ENCODE data around the gene NMUR1. TPM values are rescaled to one million over a fixed set of nuclear protein-coding genes. Genes with fewer than 3 reads are reported as not detected.

NMUR1 gene
- total RNA-seq, 1 donor from 2014 or later = not detected

DNA sequence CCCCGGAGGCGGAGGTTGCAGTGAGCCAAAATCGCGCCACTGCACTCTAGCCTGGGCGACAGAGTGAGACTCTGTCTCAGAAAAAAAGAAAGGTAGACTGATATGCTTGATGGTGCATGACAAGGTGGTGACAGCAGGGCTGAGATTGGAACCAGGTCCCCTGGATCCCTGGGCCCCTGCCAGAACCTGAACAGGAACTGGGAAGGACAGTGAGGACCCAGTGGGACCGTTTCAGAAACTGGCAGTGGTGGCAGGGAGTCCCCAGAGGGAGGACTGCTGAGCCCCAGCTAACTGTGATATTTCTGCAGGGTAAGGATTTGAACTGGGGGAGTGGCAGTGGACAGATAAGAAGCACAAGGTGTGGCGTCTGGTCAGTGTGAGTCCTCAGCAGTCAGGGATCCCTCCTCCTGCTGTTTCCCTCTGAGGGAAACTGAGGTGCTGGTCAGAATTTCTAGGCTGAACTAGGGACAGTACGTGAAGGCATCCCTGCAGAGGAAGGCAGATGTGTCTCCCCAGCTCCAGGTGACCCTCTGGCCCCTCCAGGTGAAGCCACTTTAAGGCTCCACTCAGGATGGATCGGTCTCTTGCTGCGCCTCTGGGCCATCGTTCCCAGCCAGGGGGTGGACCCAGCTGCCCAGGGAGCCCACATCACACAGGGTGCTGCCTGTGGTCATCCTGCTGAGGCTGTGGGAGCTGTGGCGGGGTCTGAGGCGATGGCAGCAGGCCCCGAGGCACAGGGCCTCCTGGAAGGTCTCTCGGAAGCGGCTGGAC lies 5.6 kb downstream of the NMUR1 start:
- H3K4me2 ChIP-seq (ENCODE audit: low read length) = no peak overlapping the region
- H3K4me3 ChIP-seq (ENCODE audit: insufficient read depth, low read depth, low read length) = no peak overlapping the region
- no peaks in the 10 kb centered on the region for H3K9me3 ChIP-seq (ENCODE audit: insufficient read depth, low read depth, low read length)
- no peak overlapping the region for H3K9ac ChIP-seq (ENCODE audit: low read length)
- Mint-ChIP-seq H3K4me1 (ENCODE audit: low read depth, unreplicated experiment) (no peaks in the 10 kb centered on the region), H3K4me3 (ENCODE audit: unreplicated experiment) (no peak overlapping the region), H3K36me3 (ENCODE audit: low read depth, unreplicated experiment) (peaks cover 2% of the 10 kb centered on the region), H3K27me3 (ENCODE audit: low read depth, unreplicated experiment) (peaks cover 66% of the 10 kb centered on the region), H3K27ac (ENCODE audit: unreplicated experiment) (no peak overlapping the region), H3K9me3 (ENCODE audit: unreplicated experiment) (peaks cover 19% of the 10 kb centered on the region)
- H3K27me3 ChIP-seq (ENCODE audit: insufficient read depth, low read length) = peaks cover 22% of the 10 kb centered on the region
- H2AFZ ChIP-seq (ENCODE audit: low read depth, low read length) = no peak overlapping the region
- no peaks in the 10 kb centered on the region for H3K4me1 ChIP-seq (ENCODE audit: insufficient read depth, low read length)
- H3K79me2 ChIP-seq (ENCODE audit: insufficient read depth, low read length) = no peaks in the 10 kb centered on the region
- FAIRE-seq (no peak), DNase-seq (ENCODE audit: low read depth) (no peak)
- no peaks in the 10 kb centered on the region for H3K36me3 ChIP-seq (ENCODE audit: insufficient read depth, low read length)
- no peak for TF ChIP-seq EZH2 (IDR thresholded peaks at IDR 0.05; ENCODE audit: insufficient read depth, low read length)
- TF ChIP-seq, protein P1, sequence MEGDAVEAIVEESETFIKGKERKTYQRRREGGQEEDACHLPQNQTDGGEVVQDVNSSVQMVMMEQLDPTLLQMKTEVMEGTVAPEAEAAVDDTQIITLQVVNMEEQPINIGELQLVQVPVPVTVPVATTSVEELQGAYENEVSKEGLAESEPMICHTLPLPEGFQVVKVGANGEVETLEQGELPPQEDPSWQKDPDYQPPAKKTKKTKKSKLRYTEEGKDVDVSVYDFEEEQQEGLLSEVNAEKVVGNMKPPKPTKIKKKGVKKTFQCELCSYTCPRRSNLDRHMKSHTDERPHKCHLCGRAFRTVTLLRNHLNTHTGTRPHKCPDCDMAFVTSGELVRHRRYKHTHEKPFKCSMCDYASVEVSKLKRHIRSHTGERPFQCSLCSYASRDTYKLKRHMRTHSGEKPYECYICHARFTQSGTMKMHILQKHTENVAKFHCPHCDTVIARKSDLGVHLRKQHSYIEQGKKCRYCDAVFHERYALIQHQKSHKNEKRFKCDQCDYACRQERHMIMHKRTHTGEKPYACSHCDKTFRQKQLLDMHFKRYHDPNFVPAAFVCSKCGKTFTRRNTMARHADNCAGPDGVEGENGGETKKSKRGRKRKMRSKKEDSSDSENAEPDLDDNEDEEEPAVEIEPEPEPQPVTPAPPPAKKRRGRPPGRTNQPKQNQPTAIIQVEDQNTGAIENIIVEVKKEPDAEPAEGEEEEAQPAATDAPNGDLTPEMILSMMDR (IDR thresholded peaks at IDR 0.05; ENCODE audit: insufficient read depth, low read depth, low read length) = no peak
- H3K27ac ChIP-seq (ENCODE audit: low read depth, low read length) = no peak overlapping the region
- H4K20me1 ChIP-seq (ENCODE audit: insufficient read depth, low read length) = no peaks in the 10 kb centered on the region

- no peak overlapping the region for H3K4me2 ChIP-seq (ENCODE audit: low read length)
These were observed 6.6 kb downstream of the NMUR1 start for GRCh38 chr2:231523451-231524285.

More at GRCh38 chr2:231523451-231524285, 6.6 kb downstream of the NMUR1 start:
- no peak for TF ChIP-seq EZH2 (IDR thresholded peaks at IDR 0.05; ENCODE audit: insufficient read depth, low read length)
- TF ChIP-seq, protein P1 (IDR thresholded peaks at IDR 0.05; ENCODE audit: insufficient read depth, low read depth, low read length) = no peak
- Mint-ChIP-seq H3K4me3 (ENCODE audit: unreplicated experiment) (no peak overlapping the region), H3K9me3 (ENCODE audit: unreplicated experiment) (peaks cover 19% of the 10 kb centered on the region), H3K27ac (ENCODE audit: unreplicated experiment) (no peak overlapping the region), H3K27me3 (ENCODE audit: low read depth, unreplicated experiment) (peaks cover 62% of the 10 kb centered on the region), H3K4me1 (ENCODE audit: low read depth, unreplicated experiment) (no peaks in the 10 kb centered on the region), H3K36me3 (ENCODE audit: low read depth, unreplicated experiment) (peaks cover 2% of the 10 kb centered on the region)
- H3K4me3 ChIP-seq (ENCODE audit: insufficient read depth, low read depth, low read length) = no peak overlapping the region
- no peak overlapping the region for H3K9ac ChIP-seq (ENCODE audit: low read length)
- H3K9me3 ChIP-seq (ENCODE audit: insufficient read depth, low read depth, low read length) = no peaks in the 10 kb centered on the region
- no peak for FAIRE-seq
- no peak for DNase-seq (ENCODE audit: low read depth)
- no peak overlapping the region for H3K27ac ChIP-seq (ENCODE audit: low read depth, low read length)
- H3K79me2 ChIP-seq (ENCODE audit: insufficient read depth, low read length) = no peaks in the 10 kb centered on the region
- peaks cover 17% of the 10 kb centered on the region for H3K27me3 ChIP-seq (ENCODE audit: insufficient read depth, low read length)
- H2AFZ ChIP-seq (ENCODE audit: low read depth, low read length) = no peak overlapping the region
- H3K4me1 ChIP-seq (ENCODE audit: insufficient read depth, low read length) = no peaks in the 10 kb centered on the region
- no peaks in the 10 kb centered on the region for H4K20me1 ChIP-seq (ENCODE audit: insufficient read depth, low read length)
- H3K36me3 ChIP-seq (ENCODE audit: insufficient read depth, low read length) = no peaks in the 10 kb centered on the region
